IPS-NIHi11 (cell line): ENCODE data around the gene BMF.

Source experiments
- DNase-seq: peaks from one replicate; pipeline ENCODE4 v3.0.0; 2012; ENCODE audit warnings: mixed read lengths, low spot score

The BMF gene

DNA sequence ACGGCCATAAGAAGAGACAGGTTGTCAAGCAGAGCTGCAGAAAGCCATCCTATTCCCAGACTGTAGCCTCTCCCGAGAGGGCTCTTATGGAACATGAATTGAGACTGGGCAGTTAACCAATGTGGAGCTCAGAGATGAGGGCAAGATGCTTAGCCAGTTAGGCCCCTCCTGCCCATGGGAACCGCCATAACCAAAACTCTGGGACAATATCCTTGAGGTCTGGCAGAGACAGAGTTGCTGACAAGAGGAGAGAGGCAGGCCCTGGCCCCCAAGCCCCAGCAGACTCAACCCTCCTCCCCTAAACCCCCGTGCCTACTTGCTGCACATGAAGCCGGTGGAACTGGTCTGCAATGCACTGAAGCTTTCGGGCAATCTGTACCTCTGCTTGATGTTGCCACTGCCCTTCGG, 4.8 kb downstream of the BMF start:
- no peak for DNase-seq

DNA sequence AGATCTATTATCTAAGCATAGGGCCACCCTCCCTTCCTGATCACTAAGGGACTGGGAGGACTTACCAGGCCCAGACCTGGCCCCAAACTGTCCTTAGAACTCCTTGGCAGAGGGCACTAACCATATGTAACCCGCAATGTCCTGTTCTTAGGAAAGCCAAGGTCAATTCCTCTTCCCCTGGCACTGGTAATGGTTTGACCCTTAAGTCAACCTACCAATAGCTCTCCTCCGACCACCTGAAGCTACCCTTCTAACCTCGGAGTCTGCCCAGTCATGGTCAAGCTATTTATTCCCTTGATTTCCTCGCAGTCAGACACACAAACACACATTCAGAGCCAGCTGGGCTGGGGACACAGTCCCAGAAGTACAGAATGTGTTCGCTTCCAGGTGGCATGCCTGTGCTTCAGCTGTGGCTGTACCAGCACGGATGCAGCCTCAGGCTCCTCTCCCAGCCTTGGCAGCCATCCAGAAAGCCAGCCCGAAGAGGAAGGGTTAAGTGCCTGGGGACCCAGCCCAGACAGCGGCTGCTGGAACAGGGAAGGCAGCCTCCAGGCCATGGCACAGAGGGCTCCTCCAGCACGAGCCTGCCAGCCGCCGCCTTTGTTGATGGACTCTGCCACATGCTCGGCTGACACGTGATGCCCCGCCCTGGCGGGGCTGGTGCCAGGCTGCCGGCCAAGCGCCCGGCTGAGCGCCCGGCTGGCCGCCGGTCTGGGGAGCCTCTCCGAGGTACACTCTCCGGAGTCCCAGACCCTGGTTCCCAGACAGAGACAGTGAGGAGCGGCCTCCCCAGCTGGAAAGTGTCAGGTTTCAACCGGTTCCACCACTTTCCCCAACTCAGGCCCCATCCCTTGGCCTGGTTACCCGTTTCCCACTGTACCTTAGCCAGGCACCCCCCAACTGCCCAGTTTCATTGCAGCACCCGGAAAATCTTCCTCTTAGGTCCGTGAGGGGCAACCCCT, 5.5 kb downstream of the BMF start:
- DNase-seq, result peak; percentile 89

DNA sequence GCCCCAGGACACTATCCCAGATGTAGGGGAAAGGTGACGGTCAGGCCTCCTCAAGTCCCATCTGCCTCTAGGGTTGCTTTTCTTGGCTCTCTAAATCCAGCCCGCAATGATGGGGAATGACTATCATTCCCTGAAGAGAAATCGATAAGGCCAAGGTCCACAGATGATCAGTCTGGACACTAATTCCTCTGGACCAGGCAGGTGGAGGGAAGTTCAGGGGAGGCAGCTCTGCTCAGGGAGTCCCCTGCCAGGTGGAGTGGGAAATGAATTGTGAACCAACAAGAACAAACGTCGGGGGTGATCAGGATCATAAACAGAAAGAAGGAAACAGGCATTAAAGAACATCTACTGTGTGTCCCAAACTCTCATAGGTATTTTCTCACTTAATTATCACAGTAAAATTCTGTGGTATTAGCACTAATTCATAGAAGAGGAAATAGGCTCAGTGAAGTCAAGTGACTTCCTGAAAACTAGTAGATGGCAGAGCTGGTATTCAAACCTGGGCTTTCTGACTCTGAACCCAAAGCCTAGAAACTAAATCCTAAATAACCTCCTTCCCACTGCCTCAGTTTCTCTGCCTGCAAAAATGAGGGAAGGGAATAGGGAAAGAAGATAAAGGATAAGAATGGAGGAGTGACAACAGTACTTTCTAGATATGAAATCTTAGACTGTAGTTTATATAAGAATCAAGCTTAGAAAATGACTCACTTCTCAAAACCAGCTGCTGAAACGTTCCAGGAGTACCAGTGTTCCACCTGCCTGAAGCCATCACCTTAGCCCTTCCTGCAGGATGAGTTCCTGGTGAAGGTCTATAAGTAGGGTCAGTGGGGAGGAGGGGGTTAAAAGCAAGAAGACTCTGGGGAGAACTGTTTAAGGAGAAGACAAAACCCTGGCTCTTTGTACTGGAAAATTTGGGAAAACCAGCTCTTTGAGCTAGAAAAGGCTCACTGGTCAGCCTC, 7.5 kb downstream of the BMF start:
- no peak for DNase-seq

DNA sequence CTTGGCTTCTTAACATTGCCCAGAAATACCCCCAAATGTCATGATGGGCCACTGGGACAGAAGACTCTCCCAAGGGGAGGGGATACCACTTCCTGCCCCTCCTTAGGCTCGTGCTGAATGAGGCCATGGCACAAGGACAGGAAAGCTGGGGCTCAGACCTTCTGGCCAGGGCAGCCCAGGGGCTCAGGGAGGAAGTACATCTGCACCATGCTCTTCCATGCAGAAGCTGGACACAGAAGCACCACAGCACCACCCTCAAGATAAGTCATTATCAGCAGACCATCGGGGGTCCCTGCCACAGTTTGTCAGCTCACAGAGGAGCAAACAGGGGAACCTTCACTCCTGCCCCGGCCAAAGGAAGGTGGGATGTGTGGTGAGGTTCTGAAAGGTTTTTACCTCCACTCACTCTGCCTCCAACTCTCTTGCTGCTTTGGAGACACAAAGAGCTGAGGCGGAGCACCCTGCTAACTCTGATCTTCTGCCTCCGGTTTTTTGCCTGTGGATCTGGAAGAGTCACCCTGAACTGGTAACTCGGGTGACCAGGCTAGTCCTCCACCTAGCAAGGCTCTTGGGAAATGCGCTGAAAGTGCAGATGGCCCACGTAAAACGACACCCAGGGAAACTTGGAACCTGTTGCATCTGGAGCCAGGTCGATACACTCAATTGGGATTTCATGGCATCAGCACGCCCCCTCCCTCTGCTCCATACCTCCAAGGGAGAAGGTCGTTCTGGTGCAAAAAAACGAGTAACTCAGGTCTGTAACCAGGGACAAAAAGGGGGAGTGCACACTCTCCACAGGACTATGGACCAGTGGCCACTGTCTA, 8.3 kb downstream of the BMF start:
- no peak for DNase-seq

DNA sequence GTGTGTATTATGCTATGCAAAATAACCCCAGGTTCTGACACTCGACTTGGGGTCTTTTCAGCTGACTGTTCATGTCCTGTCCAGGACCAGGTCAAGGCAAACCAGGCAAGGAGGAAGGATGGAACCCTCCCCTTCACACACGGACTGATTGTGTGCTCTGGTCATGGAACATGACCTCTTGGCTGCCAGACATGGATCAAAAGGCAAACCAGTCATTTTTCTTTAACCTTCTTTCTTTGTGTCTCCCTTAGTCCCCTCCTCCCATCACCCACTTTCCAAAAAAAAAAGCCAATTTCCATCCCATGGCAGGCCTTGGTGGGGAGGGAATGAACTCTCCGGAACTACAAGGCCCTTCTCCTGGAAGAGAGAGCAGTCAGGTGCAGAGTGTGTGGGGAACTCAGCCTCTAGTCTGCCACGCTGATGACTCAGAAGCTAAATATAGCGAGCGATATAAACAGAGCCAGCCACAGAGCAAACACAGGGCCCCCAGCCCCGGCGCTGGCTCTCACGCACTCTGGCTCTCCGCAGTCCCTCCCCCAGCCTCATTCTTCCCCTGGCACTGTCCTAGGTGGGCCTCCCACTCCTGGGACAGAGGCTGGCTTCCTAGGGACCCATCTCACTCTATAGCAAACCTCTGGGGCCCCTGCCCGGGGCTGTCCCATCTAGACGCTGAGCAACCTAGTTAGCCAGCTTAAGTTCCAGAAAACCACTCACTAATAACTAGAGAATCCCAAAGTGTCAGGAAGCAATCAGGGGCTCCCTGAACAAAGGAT, 10.0 kb downstream of the BMF start:
- no peak for DNase-seq

DNA sequence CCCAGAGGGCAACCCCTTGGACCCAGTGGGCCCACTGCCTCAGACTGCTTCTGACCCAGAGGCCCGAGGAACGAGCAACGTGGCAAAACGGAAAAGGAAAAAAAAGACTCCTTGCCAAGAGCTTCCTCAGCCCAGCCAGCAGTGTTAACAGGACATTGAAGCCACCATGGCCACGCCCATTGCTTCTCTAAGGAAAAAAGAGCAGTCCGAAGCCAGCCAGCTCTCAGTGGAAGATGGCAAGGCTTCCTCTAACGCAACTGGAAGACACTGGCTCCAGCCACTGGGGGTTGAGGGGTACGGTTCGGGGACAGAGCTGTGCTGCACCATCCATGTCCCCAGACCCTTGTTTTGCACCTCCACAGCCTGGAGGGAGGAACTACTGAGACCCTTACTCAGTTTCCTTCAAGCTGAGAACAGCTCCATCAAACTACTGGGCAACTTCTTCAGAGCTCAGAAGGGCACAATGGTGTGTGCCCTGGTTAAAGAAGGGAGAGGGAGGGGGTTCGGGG, 10.7 kb downstream of the BMF start:
- no peak for DNase-seq

DNA sequence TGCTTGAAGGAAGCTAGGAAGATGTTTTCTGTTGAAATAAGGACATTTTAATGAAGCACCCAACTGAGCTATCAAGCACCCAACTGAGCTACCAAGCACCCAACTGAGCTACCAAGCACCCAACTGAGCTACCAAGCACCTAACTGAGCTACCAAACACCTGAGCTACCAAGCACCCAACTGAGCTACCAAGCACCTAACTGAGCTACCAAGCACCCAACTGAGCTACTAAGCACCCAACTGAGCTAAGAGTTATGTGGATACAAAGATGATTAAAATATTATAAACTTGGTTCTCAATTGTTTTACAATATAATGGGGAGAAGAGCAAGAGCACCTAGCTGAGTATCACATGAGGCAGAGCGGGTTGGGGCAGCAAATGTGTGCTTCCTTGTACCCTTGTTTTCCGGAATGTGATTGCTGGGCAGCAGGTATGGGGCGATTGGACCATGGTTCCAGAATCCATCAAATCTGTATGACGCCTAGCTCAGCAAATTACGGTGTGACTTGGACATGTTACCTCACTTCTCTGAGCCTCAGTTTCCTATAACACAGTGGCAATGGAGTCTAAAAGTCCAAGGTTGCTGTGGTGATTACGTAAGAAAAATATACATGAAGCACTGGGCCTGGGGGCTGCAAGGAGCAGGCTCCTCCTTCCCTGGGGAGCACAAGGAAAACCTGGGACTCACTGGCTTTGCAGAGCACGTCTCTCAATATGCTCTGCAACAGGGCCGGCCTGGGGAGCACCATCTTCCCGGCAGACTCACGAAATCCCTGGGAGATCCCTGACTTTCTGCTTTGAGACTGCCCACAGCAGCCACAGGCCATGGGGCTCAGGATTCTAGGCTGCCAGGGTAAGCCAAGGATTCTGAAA, 11.3 kb downstream of the BMF start:
- DNase-seq, result no peak

DNA sequence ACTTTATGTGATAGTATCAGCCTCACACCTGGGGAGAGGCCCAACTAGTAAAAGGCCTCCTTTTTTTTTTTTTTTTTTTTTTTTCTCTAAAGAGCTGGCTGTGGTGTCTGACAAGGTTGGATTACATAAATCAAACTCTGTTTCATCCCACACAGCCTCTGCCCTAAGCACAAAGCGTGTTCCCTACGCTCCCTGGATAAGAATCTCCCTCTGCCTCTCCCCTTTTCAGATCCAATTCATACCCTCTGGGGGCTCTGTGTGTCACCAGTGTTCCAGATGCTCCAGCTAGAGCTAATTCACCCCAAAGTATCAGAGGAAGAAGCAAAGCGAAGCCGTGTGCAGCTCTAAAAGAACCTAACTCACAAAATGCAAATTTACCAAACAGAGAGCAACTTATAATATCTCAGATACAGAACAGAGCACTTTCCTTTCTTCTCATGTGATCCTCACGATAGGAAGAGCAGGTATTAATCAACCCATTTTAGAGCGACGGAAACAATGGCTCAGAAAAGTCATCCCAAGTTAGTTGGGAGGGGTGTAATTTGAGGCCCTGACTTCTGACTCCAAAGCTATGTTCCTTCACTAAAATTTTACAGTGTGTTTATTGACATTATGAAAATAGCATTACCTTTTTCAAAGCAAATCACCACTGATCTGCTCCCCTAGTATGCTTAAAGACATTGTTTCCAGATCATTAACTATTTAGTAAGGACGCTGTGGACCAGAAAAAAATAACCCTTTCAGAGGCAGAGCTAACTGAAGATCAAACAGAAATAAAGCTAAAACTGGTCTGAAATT, 12.4 kb downstream of the BMF start:
- DNase-seq, result no peak

DNA sequence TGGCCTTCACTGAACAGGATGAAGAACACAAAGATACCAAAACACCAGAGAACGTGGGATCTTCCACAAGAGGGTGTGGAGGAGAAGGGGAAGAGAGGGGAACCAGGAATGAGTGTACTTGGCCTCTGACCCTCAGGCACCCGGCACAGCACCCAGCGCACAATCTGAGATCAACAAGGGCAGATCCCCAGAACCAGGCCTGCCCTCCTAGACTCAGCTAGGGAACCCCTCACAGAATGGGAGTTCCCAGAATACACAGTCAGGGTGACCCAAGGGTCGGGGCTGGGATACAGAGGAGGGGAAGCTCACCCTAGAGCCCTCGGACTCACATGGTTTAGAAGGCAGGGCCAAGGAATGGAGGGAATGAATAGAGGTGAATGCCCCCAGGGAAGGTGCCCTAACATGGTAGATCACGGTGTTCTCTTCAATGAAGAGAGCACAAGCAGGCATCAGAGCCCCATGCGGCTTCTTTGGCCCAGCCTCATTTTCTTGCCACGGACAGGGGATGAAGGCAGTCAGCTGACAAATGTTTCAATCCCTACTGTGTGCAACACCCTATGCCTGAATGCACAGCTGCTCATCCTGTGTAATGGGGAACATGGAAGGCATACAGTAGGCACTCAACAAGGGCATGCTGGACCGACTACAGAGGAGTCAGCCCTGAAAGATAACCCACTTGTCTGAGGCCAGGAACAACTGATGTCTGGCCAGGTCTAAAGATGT, 13.1 kb downstream of the BMF start:
- DNase-seq, result no peak

DNA sequence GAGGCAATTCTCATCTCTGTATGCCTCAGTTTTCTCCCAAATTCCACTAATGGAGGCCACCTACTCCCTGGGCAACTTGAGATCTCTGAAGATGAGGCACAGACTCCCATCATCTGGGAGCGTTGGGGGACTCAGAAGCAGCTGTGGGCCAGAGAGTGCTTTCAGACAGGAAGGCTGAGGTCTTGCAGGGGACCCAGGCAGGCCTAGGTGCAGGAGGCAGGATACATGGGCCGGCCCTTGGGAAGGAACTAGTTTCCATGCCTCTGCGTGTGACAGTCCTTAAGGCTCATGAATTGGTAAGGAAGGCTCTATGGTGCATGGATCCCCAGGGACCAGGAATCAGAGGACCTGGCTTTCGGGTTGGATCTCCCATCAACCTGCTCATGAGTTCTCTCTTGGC, 14.5 kb downstream of the BMF start:
- no peak for DNase-seq

DNA sequence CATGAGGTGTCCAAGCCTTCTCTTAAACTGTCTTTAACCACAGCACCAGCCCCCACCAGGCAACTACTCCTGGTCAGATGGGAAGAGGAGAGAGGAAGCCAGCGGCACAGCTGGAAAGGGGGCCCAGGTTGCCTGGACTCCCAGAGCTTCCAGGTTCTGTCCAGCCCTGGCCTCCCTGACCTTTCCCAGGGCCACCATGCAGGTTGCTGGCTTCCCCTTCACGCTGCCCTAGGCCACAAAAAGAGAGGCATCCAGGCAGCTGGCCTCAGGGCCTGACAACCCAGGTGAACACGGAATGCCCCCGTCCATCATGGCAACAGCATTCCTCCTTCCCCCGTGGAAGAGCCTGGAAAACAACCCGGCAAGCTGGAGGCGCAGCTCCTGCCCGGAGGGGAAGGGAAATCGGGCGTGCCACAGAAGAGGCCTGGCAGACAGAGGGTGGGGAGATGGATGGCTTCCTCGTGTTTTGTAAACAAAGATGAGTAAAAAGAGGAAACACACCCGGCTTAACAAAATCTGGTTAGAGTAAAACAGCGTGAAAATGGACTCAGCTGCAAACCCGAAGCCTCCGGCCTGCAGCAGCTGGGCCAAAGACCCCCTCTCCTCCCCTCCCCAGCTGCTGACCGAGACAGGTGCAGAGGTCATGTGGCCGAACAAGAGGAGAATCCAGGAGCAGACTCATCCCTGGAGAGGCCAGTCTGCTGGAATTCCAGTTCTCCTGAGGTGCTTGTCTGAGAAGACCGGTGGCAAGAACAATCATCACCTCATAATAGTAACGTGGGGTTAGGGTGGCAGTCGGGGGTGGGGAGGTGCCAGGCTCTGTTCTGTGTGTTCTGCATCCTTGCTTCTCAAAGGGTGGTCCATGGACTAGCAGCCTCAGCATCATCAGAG, 15.5 kb downstream of the BMF start:
- DNase-seq, result no peak

DNA sequence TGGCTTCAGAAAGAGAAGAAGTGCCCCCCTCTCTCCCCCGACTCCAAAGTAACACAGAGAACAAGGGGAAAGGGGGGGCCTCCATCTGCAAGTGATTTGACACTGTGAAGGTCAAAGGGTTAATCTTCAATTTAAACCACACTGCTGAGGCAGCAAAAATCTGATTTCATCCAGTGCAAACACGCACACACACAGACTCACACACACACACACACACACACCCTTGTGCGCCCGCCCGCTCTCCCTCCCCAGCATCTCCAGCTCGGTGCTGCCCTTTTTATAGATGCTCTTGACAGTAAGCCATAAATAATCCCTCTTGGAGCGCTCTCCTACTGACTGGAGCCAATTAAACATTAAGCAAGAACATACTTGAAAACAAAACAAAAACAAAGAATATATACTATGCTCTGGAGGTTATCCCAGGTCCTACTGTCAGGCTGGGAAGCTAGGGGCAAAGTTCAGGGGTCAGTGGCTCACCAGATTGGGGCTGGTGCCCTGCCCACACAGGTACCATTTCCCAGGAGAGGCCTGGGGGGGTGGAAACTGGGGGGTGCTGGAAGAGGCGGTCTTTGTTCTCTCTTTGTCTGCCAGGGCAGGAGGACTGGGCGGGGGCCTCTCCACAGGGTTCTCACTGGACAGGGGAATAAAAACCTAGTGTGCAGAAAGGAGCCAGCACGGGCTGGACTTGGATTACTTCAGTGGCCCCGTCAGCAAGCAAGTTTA, 16.3 kb downstream of the BMF start:
- DNase-seq, result no peak

DNA sequence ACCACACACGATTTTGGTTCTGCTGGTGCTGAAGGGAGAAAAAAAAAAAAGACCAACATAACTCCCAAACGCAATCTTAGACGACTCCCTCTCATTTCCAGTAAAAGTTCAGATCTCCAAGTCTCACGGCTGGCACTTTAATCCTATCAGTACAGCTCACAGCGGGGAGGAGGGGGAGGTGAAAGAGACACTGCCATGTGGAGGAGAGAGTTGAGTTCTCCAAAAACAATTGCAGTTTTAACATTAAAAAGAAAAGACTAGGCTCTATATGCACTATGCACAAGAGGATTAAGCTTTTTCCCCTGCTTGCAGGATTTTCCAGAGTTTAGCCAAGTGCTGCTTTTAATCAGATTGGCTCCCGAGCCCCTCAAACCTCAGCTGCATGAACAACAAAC, 16.8 kb downstream of the BMF start:
- DNase-seq, result no peak

DNA sequence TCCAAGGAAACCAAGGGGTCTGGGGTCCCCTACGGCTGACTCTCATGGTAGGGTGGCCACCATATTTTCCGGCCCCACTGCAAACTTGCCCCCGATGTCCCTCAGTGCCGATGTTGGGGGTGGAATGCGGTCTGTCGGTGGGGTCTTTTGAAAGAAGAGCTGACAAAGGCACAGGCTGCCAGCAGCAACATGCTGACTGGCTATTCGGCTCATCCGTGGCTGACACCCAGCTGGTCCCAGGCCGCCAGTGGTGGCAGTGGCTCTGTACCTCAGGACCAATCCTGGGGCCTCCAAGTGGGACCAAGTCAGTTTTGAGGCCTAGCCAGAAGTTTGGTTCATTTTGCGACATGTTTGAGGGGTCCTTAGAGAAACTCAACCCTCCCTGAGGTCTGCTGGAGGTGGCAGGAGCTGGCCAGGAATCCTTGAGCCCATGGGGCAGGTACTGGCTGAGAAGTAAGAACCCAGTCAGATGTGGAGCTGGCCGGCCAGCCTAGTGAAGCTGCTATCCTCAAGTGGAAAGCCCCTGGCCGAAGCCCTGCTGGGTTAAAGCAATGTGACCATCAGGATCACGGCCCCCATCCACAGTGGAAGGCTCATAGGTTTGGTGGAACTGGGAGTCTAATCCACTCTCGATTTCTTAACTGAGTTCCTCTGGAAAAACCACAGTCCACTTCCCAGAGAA, 17.8 kb downstream of the BMF start:
- DNase-seq, result no peak

DNA sequence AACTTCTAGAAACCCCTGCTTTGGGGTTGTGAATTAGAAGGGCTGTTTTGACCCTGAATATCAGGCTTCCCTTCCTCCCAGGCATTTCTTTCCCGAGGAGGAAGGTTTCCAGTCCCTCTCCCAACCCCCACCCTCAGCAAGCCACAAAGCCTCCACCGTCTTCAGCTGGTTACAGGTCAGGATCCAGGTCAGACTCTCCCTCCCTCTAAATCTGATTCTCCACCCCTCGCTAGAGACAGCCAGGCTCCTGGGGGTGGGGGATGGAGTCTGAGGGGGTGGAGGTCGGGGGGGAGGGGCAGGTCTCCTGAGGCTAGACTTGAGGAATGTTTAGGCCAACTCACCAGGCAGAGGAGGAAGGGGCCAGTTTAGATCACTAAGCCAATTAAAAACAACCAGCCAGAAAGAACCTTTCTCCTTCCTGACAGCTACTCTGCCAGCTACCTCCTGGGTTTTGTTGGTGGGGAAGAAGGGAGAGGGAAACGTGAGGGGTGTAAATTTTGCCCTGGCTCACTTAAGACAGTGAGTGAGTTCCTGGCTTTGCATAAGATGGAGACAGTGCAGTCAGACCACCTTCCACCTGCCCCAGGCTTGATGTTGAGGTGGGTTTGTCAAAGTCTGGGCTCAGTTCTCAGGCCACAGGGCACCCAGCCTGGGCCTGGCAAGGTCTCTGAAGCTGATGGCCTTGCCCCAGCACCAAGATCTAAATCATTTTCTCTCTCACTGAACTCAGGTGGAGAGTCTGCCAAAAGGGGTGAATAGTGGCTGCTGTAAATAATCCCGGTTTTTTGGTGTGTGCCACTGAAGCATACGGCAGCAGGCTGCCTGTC, 19.5 kb downstream of the BMF start:
- DNase-seq, result peak; percentile 85
